ENCODE measurements around the gene RARRES2.

Gene RARRES2

DNA sequence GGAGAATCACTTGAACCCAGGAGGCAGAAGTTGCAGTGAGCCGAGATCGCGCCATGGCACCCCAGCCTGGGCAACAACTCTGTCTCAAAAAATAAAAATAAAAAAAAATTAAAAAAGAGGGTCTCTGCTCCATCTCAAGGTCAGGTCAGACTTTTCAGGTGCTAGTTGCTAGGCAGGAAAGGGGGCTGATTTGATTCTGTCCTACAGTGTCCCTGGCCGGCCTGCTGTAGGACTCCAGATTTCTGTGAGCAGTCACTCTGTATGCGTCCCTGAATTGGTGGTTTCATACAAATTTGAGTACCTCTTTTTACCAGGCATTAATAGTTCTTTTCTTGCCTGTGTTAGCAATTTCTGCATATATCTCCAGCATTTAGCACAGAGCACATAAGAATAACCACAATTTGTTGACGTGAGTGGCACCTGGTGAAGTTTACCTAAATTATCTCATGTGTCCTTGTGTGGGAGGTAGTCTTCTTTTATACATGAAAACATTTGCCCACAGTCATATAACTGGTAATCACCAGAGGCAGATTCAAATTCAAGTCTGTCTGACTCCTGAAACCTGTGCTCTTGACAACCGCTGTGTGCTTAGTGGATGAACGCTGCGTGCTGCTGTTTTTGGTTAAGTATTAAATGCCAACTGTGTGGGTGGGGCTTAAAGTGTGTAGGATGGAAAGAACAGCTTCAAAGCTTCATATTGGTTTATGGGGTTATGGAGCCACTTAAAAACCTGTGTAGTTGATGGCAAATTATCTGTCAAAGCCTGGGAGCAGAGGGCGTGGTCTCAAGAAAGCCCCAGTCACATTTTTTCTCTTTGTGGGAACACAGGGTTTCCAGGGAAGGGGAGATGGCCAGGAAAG lies 34.5 kb upstream of the RARRES2 start:
- 84 to 89% methylated on average over 6 of the region's 10 CpGs for WGBS, 2 experiments (ENCODE audit: insufficient coverage in 2 of 2)
- peaks cover 44% of the 10 kb centered on the region for H3K36me3 ChIP-seq (ENCODE audit: control insufficient read depth, insufficient read depth, low read length)
- H3K9me3 ChIP-seq (ENCODE audit: control insufficient read depth, low read length) = no peaks in the 10 kb centered on the region
- no peak overlapping the region for H3K4me3 ChIP-seq (ENCODE audit: extremely low read depth, insufficient read depth, low read length, poor library complexity, severe bottlenecking)
- peaks cover 69% of the 10 kb centered on the region for H3K4me1 ChIP-seq (ENCODE audit: control insufficient read depth, insufficient read depth, low read length, poor library complexity, severe bottlenecking)
- peak overlapping the region; percentile 45 for H3K27ac ChIP-seq (ENCODE audit: low read depth, low read length, severe bottlenecking)

DNA sequence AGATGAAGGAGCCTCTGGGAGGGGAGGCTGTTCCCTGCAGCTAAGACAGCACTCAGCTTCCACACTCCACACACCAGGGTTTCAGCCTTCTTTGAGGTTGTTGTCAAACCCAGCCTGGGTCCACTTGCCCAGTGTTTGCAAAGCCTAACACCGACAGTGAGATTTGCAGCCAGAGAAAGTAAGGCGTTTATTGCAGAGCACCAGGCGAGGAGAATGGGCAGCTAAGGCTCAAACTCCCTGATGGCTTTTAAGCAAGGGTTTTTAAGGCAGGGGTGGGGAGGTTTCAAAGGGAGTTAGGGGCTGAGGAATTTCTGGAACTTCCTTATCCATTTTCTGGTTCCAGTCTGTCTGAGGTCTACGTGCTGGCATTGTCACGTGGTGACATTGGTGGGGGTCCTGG lies 33.0 kb upstream of the RARRES2 start:
- H3K4me1 ChIP-seq (ENCODE audit: control insufficient read depth, insufficient read depth, low read length, poor library complexity, severe bottlenecking) = peaks cover 76% of the 10 kb centered on the region
- H3K9me3 ChIP-seq (ENCODE audit: control insufficient read depth, low read length) = no peaks in the 10 kb centered on the region
- peak overlapping the region; percentile 3 for H3K4me3 ChIP-seq (ENCODE audit: extremely low read depth, insufficient read depth, low read length, poor library complexity, severe bottlenecking)
- 50 to 69% methylated on average over 3 to 5 of the region's 5 CpGs for WGBS, 2 experiments (ENCODE audit: insufficient coverage in 2 of 2)
- peak overlapping the region; percentile 90 for H3K27ac ChIP-seq (ENCODE audit: low read depth, low read length, severe bottlenecking)
- peaks cover 57% of the 10 kb centered on the region for H3K36me3 ChIP-seq (ENCODE audit: control insufficient read depth, insufficient read depth, low read length)

- Histone ChIP-seq H3K36me3 (ENCODE audit: control insufficient read depth, insufficient read depth, low read length) (peaks cover 57% of the 10 kb centered on the region), H3K4me1 (ENCODE audit: control insufficient read depth, insufficient read depth, low read length, poor library complexity, severe bottlenecking) (peaks cover 76% of the 10 kb centered on the region), H3K9me3 (ENCODE audit: control insufficient read depth, low read length) (no peaks in the 10 kb centered on the region), H3K27ac (ENCODE audit: low read depth, low read length, severe bottlenecking) (peak overlapping the region; percentile 90), H3K4me3 (ENCODE audit: extremely low read depth, insufficient read depth, low read length, poor library complexity, severe bottlenecking) (peak overlapping the region; percentile 3)
- 100% methylated on average over 1 of the region's 4 CpGs for WGBS, 2 experiments (ENCODE audit: insufficient coverage in 2 of 2)
Observed at GRCh38 chr7:150374026-150374425, 32.6 kb upstream of the RARRES2 start.

DNA sequence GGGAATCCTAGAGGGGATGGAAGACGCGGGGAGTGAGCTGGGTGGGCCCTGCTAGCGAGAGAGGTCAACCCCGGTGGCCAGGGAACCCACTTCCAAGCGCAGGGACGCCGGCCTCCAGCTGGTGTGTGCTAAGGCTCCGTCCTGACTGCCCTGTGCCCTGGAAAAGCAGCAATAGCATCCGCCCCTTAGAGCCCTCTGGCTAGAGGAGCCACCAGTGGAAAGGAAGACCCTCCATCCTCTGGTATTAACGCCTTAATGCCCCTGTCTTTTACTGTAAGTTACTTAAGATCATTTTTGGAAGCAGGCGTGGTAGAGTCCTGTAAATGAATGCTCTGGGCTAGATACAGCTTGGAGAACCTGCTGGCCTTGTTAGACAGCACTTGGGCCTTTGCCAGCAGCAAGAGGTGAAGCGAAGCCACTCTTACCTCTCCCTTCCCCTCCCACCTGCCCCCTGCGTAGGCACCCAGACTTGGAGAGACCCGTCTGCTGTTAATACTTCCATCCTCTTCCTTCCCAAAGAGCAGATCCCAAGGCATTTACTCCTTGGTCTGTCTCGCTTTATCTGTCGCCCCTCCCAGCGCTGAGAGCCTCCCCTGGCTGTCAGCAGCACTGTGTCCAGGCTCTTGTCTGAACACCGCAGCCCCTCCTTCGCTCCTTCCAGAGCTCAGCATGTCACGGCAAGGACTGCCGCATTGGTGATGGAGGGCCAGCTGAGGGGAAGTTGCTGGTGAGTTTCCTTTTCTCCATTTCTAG lies 31.8 kb upstream of the RARRES2 start:
- Histone ChIP-seq H3K9me3 (ENCODE audit: control insufficient read depth, low read length) (no peaks in the 10 kb centered on the region), H3K27ac (ENCODE audit: low read depth, low read length, severe bottlenecking) (peak overlapping the region; percentile 90), H3K4me1 (ENCODE audit: control insufficient read depth, insufficient read depth, low read length, poor library complexity, severe bottlenecking) (peaks cover 76% of the 10 kb centered on the region), H3K36me3 (ENCODE audit: control insufficient read depth, insufficient read depth, low read length) (peaks cover 57% of the 10 kb centered on the region), H3K4me3 (ENCODE audit: extremely low read depth, insufficient read depth, low read length, poor library complexity, severe bottlenecking) (no peak overlapping the region)
- 86 to 89% methylated on average over 15 of the region's 21 CpGs for WGBS, 2 experiments (ENCODE audit: insufficient coverage in 2 of 2)

DNA sequence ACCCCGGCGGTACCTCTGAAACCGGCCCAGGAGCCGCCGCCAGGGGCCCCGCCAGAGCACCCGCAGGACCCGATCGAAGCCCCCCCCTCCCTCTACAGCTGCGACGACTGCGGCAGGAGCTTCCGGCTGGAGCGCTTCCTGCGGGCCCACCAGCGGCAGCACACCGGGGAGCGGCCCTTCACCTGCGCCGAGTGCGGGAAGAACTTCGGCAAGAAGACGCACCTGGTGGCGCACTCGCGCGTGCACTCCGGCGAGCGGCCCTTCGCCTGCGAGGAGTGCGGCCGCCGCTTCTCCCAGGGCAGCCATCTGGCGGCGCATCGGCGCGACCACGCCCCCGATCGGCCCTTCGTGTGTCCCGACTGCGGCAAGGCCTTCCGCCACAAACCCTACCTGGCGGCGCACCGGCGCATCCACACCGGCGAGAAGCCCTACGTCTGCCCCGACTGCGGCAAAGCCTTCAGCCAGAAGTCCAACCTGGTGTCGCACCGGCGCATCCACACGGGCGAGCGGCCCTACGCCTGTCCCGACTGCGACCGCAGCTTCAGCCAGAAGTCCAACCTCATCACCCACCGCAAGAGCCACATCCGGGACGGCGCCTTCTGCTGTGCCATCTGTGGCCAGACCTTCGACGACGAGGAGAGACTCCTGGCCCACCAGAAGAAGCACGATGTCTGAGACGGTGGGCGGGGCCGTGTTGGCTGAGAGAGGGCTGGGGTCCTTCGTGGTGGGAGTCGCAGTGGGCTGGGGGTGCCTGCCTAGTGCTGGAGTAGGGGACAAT lies 31.0 kb upstream of the RARRES2 start:
- H3K9me3 ChIP-seq (ENCODE audit: control insufficient read depth, low read length) = no peaks in the 10 kb centered on the region
- WGBS, 2 experiments (ENCODE audit: insufficient coverage in 2 of 2) = 95 to 98% methylated on average over 63 to 77 of the region's 79 CpGs
- H3K36me3 ChIP-seq (ENCODE audit: control insufficient read depth, insufficient read depth, low read length) = peaks cover 57% of the 10 kb centered on the region
- H3K27ac ChIP-seq (ENCODE audit: low read depth, low read length, severe bottlenecking) = peak overlapping the region; percentile 41
- H3K4me1 ChIP-seq (ENCODE audit: control insufficient read depth, insufficient read depth, low read length, poor library complexity, severe bottlenecking) = peaks cover 71% of the 10 kb centered on the region
- no peak overlapping the region for H3K4me3 ChIP-seq (ENCODE audit: extremely low read depth, insufficient read depth, low read length, poor library complexity, severe bottlenecking)

GRCh38 chr7:150371996-150372270 lies 30.5 kb upstream of the RARRES2 start:
- Histone ChIP-seq H3K4me1 (ENCODE audit: control insufficient read depth, insufficient read depth, low read length, poor library complexity, severe bottlenecking) (peaks cover 65% of the 10 kb centered on the region), H3K9me3 (ENCODE audit: control insufficient read depth, low read length) (no peaks in the 10 kb centered on the region), H3K27ac (ENCODE audit: low read depth, low read length, severe bottlenecking) (peak overlapping the region; percentile 41), H3K4me3 (ENCODE audit: extremely low read depth, insufficient read depth, low read length, poor library complexity, severe bottlenecking) (no peak overlapping the region), H3K36me3 (ENCODE audit: control insufficient read depth, insufficient read depth, low read length) (peaks cover 57% of the 10 kb centered on the region)
- WGBS, 2 experiments (ENCODE audit: insufficient coverage in 2 of 2) = 94 to 98% methylated on average over 22 to 30 of the region's 30 CpGs

GRCh38 chr7:150371131-150371995 lies 29.9 kb upstream of the RARRES2 start:
- Histone ChIP-seq H3K9me3 (ENCODE audit: control insufficient read depth, low read length) (no peaks in the 10 kb centered on the region), H3K27ac (ENCODE audit: low read depth, low read length, severe bottlenecking) (peak overlapping the region; percentile 98), H3K36me3 (ENCODE audit: control insufficient read depth, insufficient read depth, low read length) (peaks cover 57% of the 10 kb centered on the region), H3K4me3 (ENCODE audit: extremely low read depth, insufficient read depth, low read length, poor library complexity, severe bottlenecking) (no peak overlapping the region), H3K4me1 (ENCODE audit: control insufficient read depth, insufficient read depth, low read length, poor library complexity, severe bottlenecking) (peaks cover 60% of the 10 kb centered on the region)
- 95% methylated on average over 44 to 47 of the region's 48 CpGs for WGBS, 2 experiments (ENCODE audit: insufficient coverage in 2 of 2)

DNA sequence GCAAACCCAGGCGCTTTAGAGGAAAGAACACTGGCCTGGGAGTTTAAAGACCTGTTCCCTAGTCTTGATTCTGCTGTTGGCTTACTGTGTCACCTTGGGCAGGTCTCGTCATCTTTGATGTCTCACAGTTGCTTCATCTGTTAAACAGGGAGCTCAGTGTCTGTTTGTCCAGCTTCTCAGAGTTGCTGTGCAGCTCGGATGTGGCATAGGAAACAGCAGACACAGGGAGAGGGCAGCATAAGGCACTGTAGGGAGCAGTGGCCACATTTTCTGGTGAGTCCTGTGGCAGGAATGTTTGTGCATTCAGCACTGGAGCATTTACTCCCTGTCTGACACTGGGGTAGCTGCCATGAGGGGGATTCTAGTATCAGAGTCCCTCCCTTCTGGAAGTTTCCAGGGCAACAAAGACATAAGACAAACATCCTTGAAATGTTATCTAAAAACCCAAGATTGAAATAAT lies 29.2 kb upstream of the RARRES2 start:
- Histone ChIP-seq H3K4me1 (ENCODE audit: control insufficient read depth, insufficient read depth, low read length, poor library complexity, severe bottlenecking) (peaks cover 53% of the 10 kb centered on the region), H3K9me3 (ENCODE audit: control insufficient read depth, low read length) (no peaks in the 10 kb centered on the region), H3K36me3 (ENCODE audit: control insufficient read depth, insufficient read depth, low read length) (peaks cover 56% of the 10 kb centered on the region), H3K4me3 (ENCODE audit: extremely low read depth, insufficient read depth, low read length, poor library complexity, severe bottlenecking) (peak overlapping the region; percentile 80), H3K27ac (ENCODE audit: low read depth, low read length, severe bottlenecking) (peak overlapping the region; percentile 98)
- WGBS, 2 experiments (ENCODE audit: insufficient coverage in 2 of 2) = 82 to 90% methylated on average over 3 of the region's 3 CpGs

DNA sequence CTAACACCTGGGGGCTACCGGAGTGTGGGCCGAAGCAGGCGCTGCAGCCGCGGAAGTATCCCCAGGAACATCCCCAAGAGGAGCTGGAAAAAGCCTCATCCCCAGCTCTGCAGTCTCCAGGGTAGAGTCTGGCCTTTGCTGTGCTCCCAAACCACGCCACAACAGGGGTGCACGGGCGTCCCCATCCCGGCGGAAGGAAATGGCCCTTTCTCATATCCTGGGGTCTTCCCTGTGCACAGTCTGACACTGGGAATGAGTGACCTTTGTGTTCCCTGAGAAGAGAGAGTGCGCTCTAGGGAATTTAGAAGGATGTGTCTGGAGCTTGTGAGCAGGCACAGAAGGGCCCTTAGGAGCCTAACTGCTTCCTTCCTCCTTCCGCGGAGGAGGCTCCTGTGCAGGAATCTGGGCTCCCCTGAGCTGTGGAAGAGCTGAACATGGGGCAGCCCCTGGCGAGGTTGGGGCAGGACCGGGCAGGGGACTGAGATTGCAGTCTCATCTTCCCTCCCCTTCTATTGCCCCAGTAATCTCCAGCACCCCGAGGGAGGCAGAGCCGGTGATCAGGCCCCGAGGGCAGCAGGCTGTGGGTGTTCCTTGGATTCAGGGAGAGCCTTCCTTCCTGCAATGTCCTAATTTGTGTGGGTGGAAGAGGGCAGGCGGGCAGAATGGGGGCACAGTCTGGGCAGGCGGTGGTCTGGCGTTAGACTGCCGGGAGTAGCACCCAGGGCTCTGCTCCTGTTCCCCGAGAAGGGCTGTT lies 28.5 kb upstream of the RARRES2 start:
- WGBS, 2 experiments (ENCODE audit: insufficient coverage in 2 of 2) = 59 to 67% methylated on average over 12 to 18 of the region's 23 CpGs
- peaks cover 51% of the 10 kb centered on the region for H3K36me3 ChIP-seq (ENCODE audit: control insufficient read depth, insufficient read depth, low read length)
- peaks cover 51% of the 10 kb centered on the region for H3K4me1 ChIP-seq (ENCODE audit: control insufficient read depth, insufficient read depth, low read length, poor library complexity, severe bottlenecking)
- H3K27ac ChIP-seq (ENCODE audit: low read depth, low read length, severe bottlenecking) = peak overlapping the region; percentile 98
- H3K4me3 ChIP-seq (ENCODE audit: extremely low read depth, insufficient read depth, low read length, poor library complexity, severe bottlenecking) = peak overlapping the region; percentile 80
- no peaks in the 10 kb centered on the region for H3K9me3 ChIP-seq (ENCODE audit: control insufficient read depth, low read length)

All from mesodermal cell (in vitro differentiated cells).